Ascending aorta (tissue), 2 donors: ENCODE results near the gene PERCC1. TPM values are rescaled to one million over a fixed set of nuclear protein-coding genes. Genes with fewer than 3 reads are reported as not detected.
"Not testable (repeated sequence)": the region's sequence is repeated elsewhere in the genome, so short reads cannot be mapped to it uniquely, and the experiment has no call there.

Experiments used
- DNase-seq, 2 donors: peaks; one replicate each; pipeline ENCODE4 v3.0.0-alpha.2; 2019; ENCODE audit warnings: low spot score in 2 of 2
- H3K27ac ChIP-seq, 2 donors: fragments of 200-600 bp; sonication (generic); one replicate each; pipeline ENCODE4 v1.5.1; 2016 to 2017; ENCODE audit warnings: mild to moderate bottlenecking in 1 of 2
- H3K27me3 ChIP-seq: fragments of 200-600 bp; sonication (generic); one replicate; pipeline ENCODE4 v1.5.1; 2017
- H3K36me3 ChIP-seq, 2 donors: fragments of 200-600 bp; sonication (generic); one replicate each; pipeline ENCODE4 v1.5.1; 2016
- H3K4me1 ChIP-seq, 2 donors: fragments of 200-600 bp; sonication (generic); one replicate each; pipeline ENCODE4 v1.5.1; 2016 to 2017; ENCODE audit warnings: mild to moderate bottlenecking in 1 of 2
- H3K4me3 ChIP-seq, 2 donors: fragments of 200-600 bp; sonication (generic); one replicate each; pipeline ENCODE4 v1.5.1; 2016 to 2017; ENCODE audit warnings: mild to moderate bottlenecking in 1 of 2
- H3K9me3 ChIP-seq, 2 donors: fragments of 200-600 bp; sonication (generic); one replicate each; pipeline ENCODE4 v1.5.1; 2016
- CTCF ChIP-seq, 3 experiments: fragments of 200-600 bp in 2 of 3; fragments of 450-650 bp in 1 of 3; sonication (generic) in 2 of 3; IDR thresholded peaks; one replicate each; pipeline ENCODE4 v1.5.1; 2016 to 2019; ENCODE audit warnings: antibody characterized with exemption in 3 of 3, mild to moderate bottlenecking in 1 of 3, moderate library complexity in 1 of 3
- intact Hi-C: fragments of 100-400 bp; cut with DNase I; formaldehyde crosslinking; loops from one replicate; pipeline ENCODE4 v1.15.1; 2023
- total RNA-seq: library from RNA; depleted of rRNA; stranded (reverse); fragments of >200 nt; gene quantifications from one replicate; pipeline ENCODE4 v1.1.0, GENCODE V29; 2016

The PERCC1 gene
- total RNA-seq, 1 donor from 2014 or later = not detected

- Histone ChIP-seq H3K27ac (no peak overlapping the region), H3K4me3 (no peak overlapping the region), H3K4me1 (no peaks in the 10 kb centered on the region), H3K36me3 (no peaks in the 10 kb centered on the region), H3K27me3 (no peaks in the 10 kb centered on the region), H3K9me3 (no peaks in the 10 kb centered on the region)
- no peak for TF ChIP-seq CTCF (IDR thresholded peaks at IDR 0.05)
- intact Hi-C loops = no loop called here
- no peak for DNase-seq
Observed at GRCh38 chr16:1439058-1439698, 8.3 kb downstream of the PERCC1 start.

- H3K27me3 ChIP-seq, H3K4me3 ChIP-seq, DNase-seq, H3K4me1 ChIP-seq, H3K9me3 ChIP-seq, intact Hi-C loops, H3K27ac ChIP-seq, H3K36me3 ChIP-seq: not testable (repeated sequence)
Observed at GRCh38 chr16:1439699-1440074, 8.8 kb downstream of the PERCC1 start.

GRCh38 chr16:1441391-1441829, 10.5 kb downstream of the PERCC1 start:
- peaks cover 3 to 9% of the 10 kb centered on the region in 2 donors for H3K36me3 ChIP-seq
- TF ChIP-seq CTCF (IDR thresholded peaks at IDR 0.05) = no peak
- intact Hi-C loops = no loop called here

GRCh38 chr16:1442697-1443096, 11.8 kb downstream of the PERCC1 start:
- no peak for TF ChIP-seq CTCF (IDR thresholded peaks at IDR 0.05)
- intact Hi-C loops = no loop called here

More at GRCh38 chr16:1441391-1441829, 10.5 kb downstream of the PERCC1 start:
- DNase-seq = no peak
- no peaks in the 10 kb centered on the region for H3K9me3 ChIP-seq
- H3K4me3 ChIP-seq = no peak overlapping the region
- no peak overlapping the region for H3K27ac ChIP-seq
- no peaks in the 10 kb centered on the region for H3K27me3 ChIP-seq
- no peaks in the 10 kb centered on the region for H3K4me1 ChIP-seq

GRCh38 chr16:1443403-1443973, 12.6 kb downstream of the PERCC1 start:
- Histone ChIP-seq H3K36me3 (peaks cover 23 to 30% of the 10 kb centered on the region in 2 donors), H3K9me3 (no peaks in the 10 kb centered on the region), H3K4me3 (no peak overlapping the region), H3K27ac (no peak overlapping the region), H3K4me1 (no peaks in the 10 kb centered on the region), H3K27me3 (no peaks in the 10 kb centered on the region)
- no peak for DNase-seq
- TF ChIP-seq CTCF (IDR thresholded peaks at IDR 0.05) = no peak
- intact Hi-C loops = no loop called here

More at GRCh38 chr16:1442697-1443096, 11.8 kb downstream of the PERCC1 start:
- no peaks in the 10 kb centered on the region for H3K9me3 ChIP-seq
- no peak for DNase-seq
- H3K27ac ChIP-seq = no peak overlapping the region
- H3K27me3 ChIP-seq = no peaks in the 10 kb centered on the region
- no peak overlapping the region for H3K4me3 ChIP-seq
- H3K36me3 ChIP-seq = peaks cover 15 to 22% of the 10 kb centered on the region in 2 donors
- no peaks in the 10 kb centered on the region for H3K4me1 ChIP-seq

- H3K27me3 ChIP-seq = no peaks in the 10 kb centered on the region
- no peak within 1 kb of the TSS for H3K4me3 ChIP-seq
- H3K9me3 ChIP-seq = no peaks in the 10 kb centered on the region
- H3K36me3 ChIP-seq = peaks cover 24 to 36% of the 10 kb centered on the region in 2 donors
- DNase-seq = no peak
- no peak for TF ChIP-seq CTCF (IDR thresholded peaks at IDR 0.05)
- H3K4me1 ChIP-seq = no peaks in the 10 kb centered on the region
- intact Hi-C loops = no loop called here
- no peak within 1 kb of the TSS for H3K27ac ChIP-seq
Observed at GRCh38 chr16:1443980-1444729, 13.3 kb downstream of the PERCC1 start, which contains the start of gene CCDC154. TSS of gene CCDC154 (minus strand) at chr16:1444556. CDS start at chr16:1444322, 234 bp downstream.
